HepG2 (cell line): ENCODE measurements around the gene COPS6. TPM values are rescaled to one million over a fixed set of nuclear protein-coding genes. Genes with fewer than 3 reads are reported as not detected.

ENCODE experiments used
- KDM4B ChIP-seq: sonication (generic); formaldehyde crosslinking; IDR thresholded peaks from 2 replicates; pipeline ENCODE4 v1.4.0; 2020; ENCODE audit warnings: missing genetic modification reagents
- MAF1 ChIP-seq: sonication (generic); formaldehyde crosslinking; IDR thresholded peaks from 2 replicates; pipeline ENCODE4 v1.5.0; 2020; ENCODE audit warnings: missing genetic modification reagents, borderline replicate concordance
- MAFG ChIP-seq: sonication (generic); formaldehyde crosslinking; IDR thresholded peaks from 2 replicates; pipeline ENCODE4 v1.5.1; 2020; ENCODE audit warnings: mild to moderate bottlenecking, missing genetic modification reagents
- SIN3B ChIP-seq: fragments of 150-350 bp; IDR thresholded peaks from 2 replicates; pipeline ENCODE4 v1.6.1; 2014; ENCODE audit warnings: low read length
- TCF12 ChIP-seq, 2 experiments: fragments of 450-650 bp in 1 of 2; sonication (generic) in 1 of 2; formaldehyde crosslinking in 1 of 2; IDR thresholded peaks; 2 replicates each; pipeline versions ENCODE4 v1.6.1 to v1.8.0; 2017 to 2022; ENCODE audit warnings: antibody characterized with exemption in 1 of 2, mild to moderate bottlenecking in 1 of 2, missing genetic modification reagents in 1 of 2, moderate library complexity in 1 of 2
- ZNF431 ChIP-seq: sonication (generic); formaldehyde crosslinking; IDR thresholded peaks from 2 replicates; pipeline ENCODE4 v1.9.0; 2022; ENCODE audit warnings: missing genetic modification reagents, low read depth, mild to moderate bottlenecking, borderline replicate concordance
- ZNF44 ChIP-seq: sonication (generic); formaldehyde crosslinking; IDR thresholded peaks from 2 replicates; pipeline ENCODE4 v1.5.1; 2020; ENCODE audit warnings: mild to moderate bottlenecking, missing genetic modification reagents
- ZNF530 ChIP-seq: sonication (generic); formaldehyde crosslinking; IDR thresholded peaks from 2 replicates; pipeline ENCODE4 v1.5.0; 2020; ENCODE audit warnings: low read depth, mild to moderate bottlenecking, missing genetic modification reagents
- ZNF703 ChIP-seq: sonication (generic); formaldehyde crosslinking; IDR thresholded peaks from 2 replicates; pipeline ENCODE4 v1.5.1; 2020; ENCODE audit warnings: missing genetic modification reagents, mild to moderate bottlenecking, moderate library complexity, borderline replicate concordance
- ZNF749 ChIP-seq: sonication (generic); formaldehyde crosslinking; IDR thresholded peaks from 2 replicates; pipeline ENCODE4 v1.8.0; 2022; ENCODE audit warnings: mild to moderate bottlenecking, missing genetic modification reagents, moderate library complexity, borderline replicate concordance
- polyA plus RNA-seq, 8 experiments: library from polyadenylated mRNA; depleted of rRNA in 3 of 8; stranded (reverse) in 7 of 8; unstranded in 1 of 8; fragments of >200 nt; fragmentation: Illumina TruSeq in 4 of 8; extraction: Trizol in 4 of 8; gene quantifications; 2 replicates each; pipeline versions ENCODE4 v1.2.1 to v1.2.3, GENCODE V29; 2011 to 2016; ENCODE audit warnings: low read depth in 4 of 8, missing spikeins in 1 of 8, mixed read lengths in 1 of 8; ENCODE audit not compliant: insufficient read depth in 1 of 8
- total RNA-seq, 5 experiments: library from RNA; depleted of rRNA; stranded (reverse); fragments of >200 nt; fragmentation: Illumina TruSeq; extraction: Trizol; gene quantifications; 2 replicates each; pipeline ENCODE4 v1.2.3, GENCODE V29; 2016; ENCODE audit warnings: low read depth in 1 of 5
- TF ChIP-seq, protein P1 (sequence below): sonication (generic); formaldehyde crosslinking; IDR thresholded peaks from 2 replicates; pipeline ENCODE4 v1.4.0; 2020; ENCODE audit warnings: missing genetic modification reagents, borderline replicate concordance
- TF ChIP-seq, protein P2 (sequence below): sonication (generic); formaldehyde crosslinking; IDR thresholded peaks from 2 replicates; pipeline ENCODE4 v1.5.0; 2020; ENCODE audit warnings: mild to moderate bottlenecking, missing genetic modification reagents, borderline replicate concordance
- TF ChIP-seq, protein P3 (sequence below): sonication (generic); formaldehyde crosslinking; IDR thresholded peaks from 2 replicates; pipeline ENCODE4 v1.5.0; 2020; ENCODE audit warnings: missing genetic modification reagents
- TF ChIP-seq, protein P4 (sequence below): sonication (generic); formaldehyde crosslinking; IDR thresholded peaks from 2 replicates; pipeline ENCODE4 v1.4.0; 2020; ENCODE audit warnings: mild to moderate bottlenecking, low read depth, missing genetic modification reagents

COPS6 gene
- total and polyA plus RNA-seq, 2 of the 13 experiments (the other 11 are each of a cell fraction or from before 2014, with no cell fraction given): 33.4 to 117 TPM

DNA sequence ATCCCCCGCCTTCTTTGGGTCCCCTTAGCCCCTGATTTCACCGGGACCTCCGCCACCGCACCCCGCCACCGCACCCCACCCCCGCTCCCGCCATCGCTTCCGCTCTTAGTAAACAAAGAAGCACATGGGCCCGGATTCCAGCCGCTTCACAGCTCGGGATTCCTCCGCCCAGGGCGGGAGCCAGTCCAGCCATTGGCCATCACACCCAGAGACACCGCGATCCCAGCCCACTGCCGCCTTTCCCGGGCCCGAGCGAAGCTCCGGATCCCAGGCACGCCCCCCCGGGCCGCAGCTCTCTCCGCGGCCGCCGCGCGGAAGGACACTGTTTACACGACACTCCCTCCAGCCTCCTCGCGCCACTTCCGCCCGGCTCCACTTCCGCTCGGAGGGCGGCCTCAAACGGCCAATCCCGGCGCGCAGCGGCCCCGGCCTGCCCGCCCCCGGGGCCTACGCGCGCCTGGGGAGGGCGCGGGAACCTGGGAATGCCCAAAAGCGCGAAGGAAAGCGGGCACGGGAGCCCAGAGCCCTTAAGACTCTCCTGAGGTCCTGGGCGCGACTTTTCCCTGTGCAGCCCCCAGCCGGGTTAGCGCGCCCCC, 11.7 kb downstream of the COPS6 start (continued):
- TF ChIP-seq TCF12 (IDR thresholded peaks at IDR 0.05) (no peak), TCF12 (CRISPR knock-in tag; IDR thresholded peaks at IDR 0.05) (no peak), KDM4B (peak; percentile 96), MAF1 (CRISPR knock-in tag) (no peak), MAFG (no peak), ZNF44 (no peak), ZNF530 (CRISPR knock-in tag) (no peak), ZNF749 (CRISPR knock-in tag) (no peak), SIN3B (peak; percentile 73), ZNF431 (CRISPR knock-in tag) (0 out of 2 replicates have a peak, but pooled peaks have one; percentile 68), ZNF703 (CRISPR knock-in tag) (0 out of 2 replicates have a peak, but pooled peaks have one; percentile 39)
- TF ChIP-seq, protein P1, sequence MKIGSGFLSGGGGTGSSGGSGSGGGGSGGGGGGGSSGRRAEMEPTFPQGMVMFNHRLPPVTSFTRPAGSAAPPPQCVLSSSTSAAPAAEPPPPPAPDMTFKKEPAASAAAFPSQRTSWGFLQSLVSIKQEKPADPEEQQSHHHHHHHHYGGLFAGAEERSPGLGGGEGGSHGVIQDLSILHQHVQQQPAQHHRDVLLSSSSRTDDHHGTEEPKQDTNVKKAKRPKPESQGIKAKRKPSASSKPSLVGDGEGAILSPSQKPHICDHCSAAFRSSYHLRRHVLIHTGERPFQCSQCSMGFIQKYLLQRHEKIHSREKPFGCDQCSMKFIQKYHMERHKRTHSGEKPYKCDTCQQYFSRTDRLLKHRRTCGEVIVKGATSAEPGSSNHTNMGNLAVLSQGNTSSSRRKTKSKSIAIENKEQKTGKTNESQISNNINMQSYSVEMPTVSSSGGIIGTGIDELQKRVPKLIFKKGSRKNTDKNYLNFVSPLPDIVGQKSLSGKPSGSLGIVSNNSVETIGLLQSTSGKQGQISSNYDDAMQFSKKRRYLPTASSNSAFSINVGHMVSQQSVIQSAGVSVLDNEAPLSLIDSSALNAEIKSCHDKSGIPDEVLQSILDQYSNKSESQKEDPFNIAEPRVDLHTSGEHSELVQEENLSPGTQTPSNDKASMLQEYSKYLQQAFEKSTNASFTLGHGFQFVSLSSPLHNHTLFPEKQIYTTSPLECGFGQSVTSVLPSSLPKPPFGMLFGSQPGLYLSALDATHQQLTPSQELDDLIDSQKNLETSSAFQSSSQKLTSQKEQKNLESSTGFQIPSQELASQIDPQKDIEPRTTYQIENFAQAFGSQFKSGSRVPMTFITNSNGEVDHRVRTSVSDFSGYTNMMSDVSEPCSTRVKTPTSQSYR (CRISPR knock-in tag): peak; percentile 29; the same call in 1 of the 2 replicates
- TF ChIP-seq, protein P2, sequence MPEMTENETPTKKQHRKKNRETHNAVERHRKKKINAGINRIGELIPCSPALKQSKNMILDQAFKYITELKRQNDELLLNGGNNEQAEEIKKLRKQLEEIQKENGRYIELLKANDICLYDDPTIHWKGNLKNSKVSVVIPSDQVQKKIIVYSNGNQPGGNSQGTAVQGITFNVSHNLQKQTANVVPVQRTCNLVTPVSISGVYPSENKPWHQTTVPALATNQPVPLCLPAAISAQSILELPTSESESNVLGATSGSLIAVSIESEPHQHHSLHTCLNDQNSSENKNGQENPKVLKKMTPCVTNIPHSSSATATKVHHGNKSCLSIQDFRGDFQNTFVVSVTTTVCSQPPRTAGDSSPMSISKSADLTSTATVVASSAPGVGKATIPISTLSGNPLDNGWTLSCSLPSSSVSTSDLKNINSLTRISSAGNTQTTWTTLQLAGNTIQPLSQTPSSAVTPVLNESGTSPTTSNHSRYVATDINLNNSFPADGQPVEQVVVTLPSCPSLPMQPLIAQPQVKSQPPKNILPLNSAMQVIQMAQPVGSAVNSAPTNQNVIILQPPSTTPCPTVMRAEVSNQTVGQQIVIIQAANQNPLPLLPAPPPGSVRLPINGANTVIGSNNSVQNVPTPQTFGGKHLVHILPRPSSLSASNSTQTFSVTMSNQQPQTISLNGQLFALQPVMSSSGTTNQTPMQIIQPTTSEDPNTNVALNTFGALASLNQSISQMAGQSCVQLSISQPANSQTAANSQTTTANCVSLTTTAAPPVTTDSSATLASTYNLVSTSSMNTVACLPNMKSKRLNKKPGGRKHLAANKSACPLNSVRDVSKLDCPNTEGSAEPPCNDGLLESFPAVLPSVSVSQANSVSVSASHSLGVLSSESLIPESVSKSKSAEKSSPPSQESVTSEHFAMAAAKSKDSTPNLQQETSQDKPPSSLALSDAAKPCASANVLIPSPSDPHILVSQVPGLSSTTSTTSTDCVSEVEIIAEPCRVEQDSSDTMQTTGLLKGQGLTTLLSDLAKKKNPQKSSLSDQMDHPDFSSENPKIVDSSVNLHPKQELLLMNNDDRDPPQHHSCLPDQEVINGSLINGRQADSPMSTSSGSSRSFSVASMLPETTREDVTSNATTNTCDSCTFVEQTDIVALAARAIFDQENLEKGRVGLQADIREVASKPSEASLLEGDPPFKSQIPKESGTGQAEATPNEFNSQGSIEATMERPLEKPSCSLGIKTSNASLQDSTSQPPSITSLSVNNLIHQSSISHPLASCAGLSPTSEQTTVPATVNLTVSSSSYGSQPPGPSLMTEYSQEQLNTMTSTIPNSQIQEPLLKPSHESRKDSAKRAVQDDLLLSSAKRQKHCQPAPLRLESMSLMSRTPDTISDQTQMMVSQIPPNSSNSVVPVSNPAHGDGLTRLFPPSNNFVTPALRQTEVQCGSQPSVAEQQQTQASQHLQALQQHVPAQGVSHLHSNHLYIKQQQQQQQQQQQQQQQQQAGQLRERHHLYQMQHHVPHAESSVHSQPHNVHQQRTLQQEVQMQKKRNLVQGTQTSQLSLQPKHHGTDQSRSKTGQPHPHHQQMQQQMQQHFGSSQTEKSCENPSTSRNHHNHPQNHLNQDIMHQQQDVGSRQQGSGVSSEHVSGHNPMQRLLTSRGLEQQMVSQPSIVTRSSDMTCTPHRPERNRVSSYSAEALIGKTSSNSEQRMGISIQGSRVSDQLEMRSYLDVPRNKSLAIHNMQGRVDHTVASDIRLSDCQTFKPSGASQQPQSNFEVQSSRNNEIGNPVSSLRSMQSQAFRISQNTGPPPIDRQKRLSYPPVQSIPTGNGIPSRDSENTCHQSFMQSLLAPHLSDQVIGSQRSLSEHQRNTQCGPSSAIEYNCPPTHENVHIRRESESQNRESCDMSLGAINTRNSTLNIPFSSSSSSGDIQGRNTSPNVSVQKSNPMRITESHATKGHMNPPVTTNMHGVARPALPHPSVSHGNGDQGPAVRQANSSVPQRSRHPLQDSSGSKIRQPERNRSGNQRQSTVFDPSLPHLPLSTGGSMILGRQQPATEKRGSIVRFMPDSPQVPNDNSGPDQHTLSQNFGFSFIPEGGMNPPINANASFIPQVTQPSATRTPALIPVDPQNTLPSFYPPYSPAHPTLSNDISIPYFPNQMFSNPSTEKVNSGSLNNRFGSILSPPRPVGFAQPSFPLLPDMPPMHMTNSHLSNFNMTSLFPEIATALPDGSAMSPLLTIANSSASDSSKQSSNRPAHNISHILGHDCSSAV (CRISPR knock-in tag): no peak
- TF ChIP-seq, protein P3, sequence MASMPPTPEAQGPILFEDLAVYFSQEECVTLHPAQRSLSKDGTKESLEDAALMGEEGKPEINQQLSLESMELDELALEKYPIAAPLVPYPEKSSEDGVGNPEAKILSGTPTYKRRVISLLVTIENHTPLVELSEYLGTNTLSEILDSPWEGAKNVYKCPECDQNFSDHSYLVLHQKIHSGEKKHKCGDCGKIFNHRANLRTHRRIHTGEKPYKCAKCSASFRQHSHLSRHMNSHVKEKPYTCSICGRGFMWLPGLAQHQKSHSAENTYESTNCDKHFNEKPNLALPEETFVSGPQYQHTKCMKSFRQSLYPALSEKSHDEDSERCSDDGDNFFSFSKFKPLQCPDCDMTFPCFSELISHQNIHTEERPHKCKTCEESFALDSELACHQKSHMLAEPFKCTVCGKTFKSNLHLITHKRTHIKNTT (CRISPR knock-in tag): no peak
- TF ChIP-seq, protein P4, sequence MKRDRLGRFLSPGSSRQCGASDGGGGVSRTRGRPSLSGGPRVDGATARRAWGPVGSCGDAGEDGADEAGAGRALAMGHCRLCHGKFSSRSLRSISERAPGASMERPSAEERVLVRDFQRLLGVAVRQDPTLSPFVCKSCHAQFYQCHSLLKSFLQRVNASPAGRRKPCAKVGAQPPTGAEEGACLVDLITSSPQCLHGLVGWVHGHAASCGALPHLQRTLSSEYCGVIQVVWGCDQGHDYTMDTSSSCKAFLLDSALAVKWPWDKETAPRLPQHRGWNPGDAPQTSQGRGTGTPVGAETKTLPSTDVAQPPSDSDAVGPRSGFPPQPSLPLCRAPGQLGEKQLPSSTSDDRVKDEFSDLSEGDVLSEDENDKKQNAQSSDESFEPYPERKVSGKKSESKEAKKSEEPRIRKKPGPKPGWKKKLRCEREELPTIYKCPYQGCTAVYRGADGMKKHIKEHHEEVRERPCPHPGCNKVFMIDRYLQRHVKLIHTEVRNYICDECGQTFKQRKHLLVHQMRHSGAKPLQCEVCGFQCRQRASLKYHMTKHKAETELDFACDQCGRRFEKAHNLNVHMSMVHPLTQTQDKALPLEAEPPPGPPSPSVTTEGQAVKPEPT: peak; percentile 72; the same call in 1 of the 2 replicates
